Activated CD8-positive, alpha-beta memory T cell treated with anti-CD3 and anti-CD28 coated beads, Interleukin-2, amount 50 U/mL, for 1 hour (primary cell): ENCODE results near the gene LSM11.
"Not testable (repeated sequence)": the region's sequence is repeated elsewhere in the genome, so short reads cannot be mapped to it uniquely, and the experiment has no call there.

ENCODE experiments used
- DNase-seq: peaks from one replicate; pipeline ENCODE4 v3.0.0-alpha.2; 2020; ENCODE audit errors: extremely low read depth

The LSM11 gene

GRCh38 chr5:157743163-157744050, at the start of gene LSM11:
LSM11 (plus strand) TSS chr5:157743712; CDS start chr5:157743751, 39 bp downstream.
- DNase-seq, result peak; percentile 71

GRCh38 chr5:157693816-157694215, 49.7 kb upstream of the LSM11 start:
- not testable (repeated sequence) for DNase-seq

GRCh38 chr5:157696154-157696553, 47.4 kb upstream of the LSM11 start:
- not testable (repeated sequence) for DNase-seq

- DNase-seq, result not testable (repeated sequence)
These were observed 44.8 kb upstream of the LSM11 start for GRCh38 chr5:157698674-157699073.

GRCh38 chr5:157703736-157704135, 39.8 kb upstream of the LSM11 start:
- no peak for DNase-seq

- DNase-seq, result no peak
These were observed 34.6 kb upstream of the LSM11 start for GRCh38 chr5:157708866-157709265.

- DNase-seq, result no peak
These were observed 34.2 kb upstream of the LSM11 start for GRCh38 chr5:157709346-157709745.

GRCh38 chr5:157710431-157710830, 33.1 kb upstream of the LSM11 start:
- no peak for DNase-seq

- no peak for DNase-seq
These were observed 32.6 kb upstream of the LSM11 start for GRCh38 chr5:157710882-157711281.

- DNase-seq, result no peak
These were observed 29.5 kb upstream of the LSM11 start for GRCh38 chr5:157713830-157714595.

- DNase-seq, result no peak
These were observed 29.0 kb upstream of the LSM11 start for GRCh38 chr5:157714596-157714864.

GRCh38 chr5:157718519-157718918, 25.0 kb upstream of the LSM11 start:
- DNase-seq, result no peak

GRCh38 chr5:157719245-157719644, 24.3 kb upstream of the LSM11 start:
- DNase-seq, result no peak

GRCh38 chr5:157721159-157721558, 22.4 kb upstream of the LSM11 start:
- DNase-seq, result no peak

GRCh38 chr5:157722895-157723294, 20.6 kb upstream of the LSM11 start:
- DNase-seq, result not testable (repeated sequence)

GRCh38 chr5:157726607-157727006, 16.9 kb upstream of the LSM11 start:
- DNase-seq, result not testable (repeated sequence)

GRCh38 chr5:157727858-157728257, 15.7 kb upstream of the LSM11 start:
- not testable (repeated sequence) for DNase-seq

GRCh38 chr5:157729858-157730257, 13.7 kb upstream of the LSM11 start:
- DNase-seq, result no peak

- DNase-seq, result no peak
These were observed 12.6 kb upstream of the LSM11 start for GRCh38 chr5:157730900-157731271.

- peak; percentile 91 for DNase-seq
These were observed 12.0 kb upstream of the LSM11 start, which contains the start of gene THG1L for GRCh38 chr5:157731272-157732129. THG1L (plus strand) TSS chr5:157731420; CDS start chr5:157731441, 21 bp downstream.

- no peak for DNase-seq
These were observed 11.4 kb upstream of the LSM11 start for GRCh38 chr5:157732130-157732514.
